ENCODE data around the gene FBXL14. TPM values are rescaled to one million over a fixed set of nuclear protein-coding genes. Genes with fewer than 3 reads are reported as not detected.

FBXL14 gene
- total and polyA plus RNA-seq, 2 of the 13 experiments (the other 11 are each of a cell fraction or from before 2014, with no cell fraction given), result 7.0 to 7.4 TPM

DNA sequence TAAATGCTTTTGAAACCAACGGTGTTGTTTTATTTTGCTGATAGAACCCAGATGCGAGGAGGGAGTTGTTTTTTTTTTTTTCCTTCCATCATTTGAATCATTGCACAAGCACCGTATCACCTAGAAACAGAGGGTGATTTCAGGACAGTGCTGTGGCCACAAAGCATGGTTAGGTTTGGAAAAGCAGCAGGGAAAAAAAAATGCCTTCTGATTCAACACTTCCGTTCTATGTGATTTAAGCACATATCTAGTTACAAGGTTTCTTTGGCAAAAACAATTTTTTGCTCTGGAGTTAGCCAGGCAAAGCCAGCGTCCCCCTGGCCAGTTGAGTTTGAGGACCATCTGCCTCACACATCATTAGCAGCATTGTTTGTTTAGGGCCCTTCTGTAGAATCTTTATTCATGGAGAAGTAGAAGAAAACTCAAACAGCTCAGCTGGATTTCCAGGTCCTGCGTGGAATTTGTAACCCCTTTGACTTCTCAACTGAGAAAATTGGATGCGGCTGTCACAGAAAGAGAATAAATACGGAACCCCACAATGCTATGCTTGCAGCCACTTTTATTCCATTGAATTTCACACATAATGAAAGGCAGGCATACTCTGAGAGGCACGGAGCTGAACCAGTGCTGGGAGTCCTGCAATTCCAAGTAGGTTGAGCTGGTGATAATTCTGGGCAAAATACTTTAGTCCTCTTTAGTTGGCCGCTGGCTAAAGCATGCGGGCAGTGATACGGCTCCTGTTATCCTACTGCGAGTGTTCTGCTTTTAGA, 17.6 kb upstream of the FBXL14 start:
- Histone ChIP-seq H3K27me3 (ENCODE audit: control insufficient read depth in 1 of 2, insufficient read depth in 2 of 2, low read length in 2 of 2) (peaks cover 2 to 28% of the 10 kb centered on the region in 2 experiments; a peak in 2 of 5 replicates), H3K36me3 (replicated peaks in 1 of 2; ENCODE audit: control insufficient read depth in 1 of 2, insufficient read depth in 2 of 2, low read length in 2 of 2) (no peaks in the 10 kb centered on the region), H3K4me1 (ENCODE audit: insufficient read depth, low read length) (peaks cover 57% of the 10 kb centered on the region), H3K4me2 (ENCODE audit: low read depth, low read length) (no peak overlapping the region), H3K4me3 (replicated peaks in 1 of 3; ENCODE audit: insufficient read depth in 1 of 3, low read depth in 2 of 3, low read length in 3 of 3) (no peak overlapping the region), H2AFZ (ENCODE audit: low read length) (no peak overlapping the region), H3K79me2 (ENCODE audit: insufficient read depth, low read length) (no peaks in the 10 kb centered on the region), H3K9ac (ENCODE audit: insufficient read depth, low read depth, low read length) (no peak overlapping the region), H3K27ac (ENCODE audit: extremely low read length, insufficient read depth, low read length) (no peak overlapping the region), H4K20me1 (ENCODE audit: insufficient read depth, low read length) (no peaks in the 10 kb centered on the region), H3K9me3 (ENCODE audit: low read length) (no peaks in the 10 kb centered on the region)
- POLR2A ChIA-PET, result no interaction called here
- FAIRE-seq (no peak), DNase-seq (ENCODE audit: low spot score) (no peak), ATAC-seq (no peak)
- WGBS (ENCODE audit: low lambda C conversion rate), result 36% methylated on average over 13 of the region's 13 CpGs
- CTCF ChIA-PET (ENCODE audit: low intra/inter-chr PET ratio, low total read pairs), result no interaction called here
- TF ChIP-seq NFIB (CRISPR knock-in tag; IDR thresholded peaks at IDR 0.05; ENCODE audit: borderline replicate concordance), result no peak
- TF ChIP-seq AHDC1 (CRISPR knock-in tag; IDR thresholded peaks at IDR 0.05; ENCODE audit: borderline replicate concordance), result no peak
- TF ChIP-seq, protein P1, sequence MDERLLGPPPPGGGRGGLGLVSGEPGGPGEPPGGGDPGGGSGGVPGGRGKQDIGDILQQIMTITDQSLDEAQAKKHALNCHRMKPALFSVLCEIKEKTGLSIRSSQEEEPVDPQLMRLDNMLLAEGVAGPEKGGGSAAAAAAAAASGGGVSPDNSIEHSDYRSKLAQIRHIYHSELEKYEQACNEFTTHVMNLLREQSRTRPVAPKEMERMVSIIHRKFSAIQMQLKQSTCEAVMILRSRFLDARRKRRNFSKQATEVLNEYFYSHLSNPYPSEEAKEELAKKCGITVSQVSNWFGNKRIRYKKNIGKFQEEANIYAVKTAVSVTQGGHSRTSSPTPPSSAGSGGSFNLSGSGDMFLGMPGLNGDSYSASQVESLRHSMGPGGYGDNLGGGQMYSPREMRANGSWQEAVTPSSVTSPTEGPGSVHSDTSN (CRISPR knock-in tag; IDR thresholded peaks at IDR 0.05), result no peak
- no peak for TF ChIP-seq ZNF101 (CRISPR knock-in tag; IDR thresholded peaks at IDR 0.05; ENCODE audit: borderline replicate concordance, low read depth)
- no peak for TF ChIP-seq HIC2 (CRISPR knock-in tag; IDR thresholded peaks at IDR 0.05; ENCODE audit: low read depth)
- no TSS peak for BruUV-seq (replicated peaks)
- intact Hi-C loops (cut with micrococcal nuclease; ENCODE audit: unreplicated experiment) (no loop called here), in situ Hi-C loops (cut with HindIII; ENCODE audit: extremely low pct_ligation_motif_present, low pct_unique_long_range_greater_than_20kb) (no loop called here)

Data from HepG2 (cell line).